Neural cell (in vitro differentiated cells): ENCODE measurements around the gene TMEM94. TPM values are rescaled to one million over a fixed set of nuclear protein-coding genes. Genes with fewer than 3 reads are reported as not detected.
A peak's percentile ranks its signal among the peaks of the same experiment; 100 is the strongest.

Experiments
- H2AFZ ChIP-seq: fragments of 200-600, 300-800 bp; sonication (generic), shearing (Covaris generic); 2 replicates; pipeline ENCODE4 v1.6.0; 2014; ENCODE audit warnings: low read depth, mild to moderate bottlenecking, antibody characterized with exemption, low read length, moderate library complexity
- H3F3A ChIP-seq: fragments of 200-600 bp; shearing (Covaris generic); 2 replicates; pipeline ENCODE4 v1.6.1; 2016; ENCODE audit warnings: mild to moderate bottlenecking, moderate library complexity, mixed read lengths, antibody characterized with exemption, low read length; ENCODE audit not compliant: insufficient read depth, poor library complexity, severe bottlenecking
- H3K27ac ChIP-seq: fragments of 200-600, 300-800 bp; sonication (generic), shearing (Covaris generic); 2 replicates; pipeline ENCODE4 v1.5.1; 2014; ENCODE audit warnings: mild to moderate bottlenecking, low read length, moderate library complexity
- H3K27me3 ChIP-seq: fragments of 300-800, 200-600 bp; sonication (generic), shearing (Covaris generic); 2 replicates; pipeline ENCODE4 v1.6.0; 2014; ENCODE audit warnings: mild to moderate bottlenecking, low read depth, low read length, moderate library complexity; ENCODE audit not compliant: insufficient read depth
- H3K36me3 ChIP-seq: fragments of 300-800, 200-600 bp; sonication (generic), shearing (Covaris generic); 2 replicates; pipeline ENCODE4 v1.5.1; 2014; ENCODE audit warnings: mild to moderate bottlenecking, antibody characterized with exemption, low read length, moderate library complexity; ENCODE audit not compliant: insufficient read depth
- H3K4me2 ChIP-seq: fragments of 300-800, 200-600 bp; sonication (generic), shearing (Covaris generic); 2 replicates; pipeline ENCODE4 v1.6.0; 2014; ENCODE audit warnings: mild to moderate bottlenecking, low read length
- H3K4me3 ChIP-seq: fragments of 300-800, 200-600 bp; sonication (generic), shearing (Covaris generic); 2 replicates; pipeline ENCODE4 v1.5.1; 2014; ENCODE audit warnings: mild to moderate bottlenecking, low read length, moderate library complexity
- H3K79me2 ChIP-seq: fragments of 200-600 bp; shearing (Covaris generic); replicated peaks from 2 replicates; pipeline ENCODE4 v1.6.0; 2014; ENCODE audit warnings: mild to moderate bottlenecking, low read length, moderate library complexity; ENCODE audit not compliant: insufficient read depth
- H3K9ac ChIP-seq: fragments of 300-800, 200-600 bp; sonication (generic), shearing (Covaris generic); 2 replicates; pipeline ENCODE4 v1.6.1; 2016; ENCODE audit warnings: mild to moderate bottlenecking, low read length, mixed read lengths
- H3K9me2 ChIP-seq: fragments of 200-600 bp; shearing (Covaris generic); 2 replicates; pipeline ENCODE4 v1.6.1; 2016; ENCODE audit warnings: mild to moderate bottlenecking, low read length, mixed read lengths; ENCODE audit not compliant: insufficient read depth
- H3K9me3 ChIP-seq: fragments of 200-600, 300-800 bp; sonication (generic), shearing (Covaris generic); 2 replicates; pipeline ENCODE4 v1.6.1; 2016; ENCODE audit warnings: mild to moderate bottlenecking, mixed run types, low read length, moderate library complexity, mixed read lengths
- H4K20me1 ChIP-seq: fragments of 200-600 bp; shearing (Covaris generic); 2 replicates; pipeline ENCODE4 v1.6.1; 2016; ENCODE audit warnings: mild to moderate bottlenecking, mixed run types; ENCODE audit not compliant: insufficient read depth
- EP300 ChIP-seq: fragments of 450-650 bp; conservative IDR thresholded peaks from 2 replicates; pipeline ENCODE4 v1.6.1; 2014; ENCODE audit warnings: antibody characterized with exemption, mild to moderate bottlenecking, moderate library complexity; ENCODE audit not compliant: poor library complexity, severe bottlenecking
- RAD21 ChIP-seq: fragments of 450-650 bp; conservative IDR thresholded peaks from 2 replicates; pipeline ENCODE4 v1.6.1; 2014; ENCODE audit warnings: antibody characterized with exemption, mild to moderate bottlenecking, moderate library complexity
- SMC3 ChIP-seq: fragments of 450-650 bp; conservative IDR thresholded peaks from 2 replicates; pipeline ENCODE4 v1.6.1; 2014; ENCODE audit warnings: antibody characterized with exemption, mild to moderate bottlenecking, moderate library complexity; ENCODE audit not compliant: poor library complexity
- TAF1 ChIP-seq: IDR thresholded peaks from 2 replicates; pipeline ENCODE4 v1.6.1; 2012; ENCODE audit warnings: low read depth
- polyA plus RNA-seq: library from polyadenylated mRNA; depleted of rRNA; stranded (reverse); fragments of >200 nt; gene quantifications from 2 replicates; pipeline ENCODE4 v1.2.3, GENCODE V29; 2014
- TF ChIP-seq, protein P1 (sequence below): fragments of 450-650 bp; IDR thresholded peaks from 2 replicates; pipeline ENCODE4 v1.5.1; 2014; ENCODE audit warnings: antibody characterized with exemption, mild to moderate bottlenecking, moderate library complexity; ENCODE audit not compliant: poor library complexity, severe bottlenecking
- TF ChIP-seq, protein P2 (sequence below): IDR thresholded peaks from 2 replicates; pipeline ENCODE4 v1.6.1; 2012; ENCODE audit warnings: borderline replicate concordance

The TMEM94 gene
- polyA plus RNA-seq, 1 donor from 2014 or later, result 37.0 TPM

DNA sequence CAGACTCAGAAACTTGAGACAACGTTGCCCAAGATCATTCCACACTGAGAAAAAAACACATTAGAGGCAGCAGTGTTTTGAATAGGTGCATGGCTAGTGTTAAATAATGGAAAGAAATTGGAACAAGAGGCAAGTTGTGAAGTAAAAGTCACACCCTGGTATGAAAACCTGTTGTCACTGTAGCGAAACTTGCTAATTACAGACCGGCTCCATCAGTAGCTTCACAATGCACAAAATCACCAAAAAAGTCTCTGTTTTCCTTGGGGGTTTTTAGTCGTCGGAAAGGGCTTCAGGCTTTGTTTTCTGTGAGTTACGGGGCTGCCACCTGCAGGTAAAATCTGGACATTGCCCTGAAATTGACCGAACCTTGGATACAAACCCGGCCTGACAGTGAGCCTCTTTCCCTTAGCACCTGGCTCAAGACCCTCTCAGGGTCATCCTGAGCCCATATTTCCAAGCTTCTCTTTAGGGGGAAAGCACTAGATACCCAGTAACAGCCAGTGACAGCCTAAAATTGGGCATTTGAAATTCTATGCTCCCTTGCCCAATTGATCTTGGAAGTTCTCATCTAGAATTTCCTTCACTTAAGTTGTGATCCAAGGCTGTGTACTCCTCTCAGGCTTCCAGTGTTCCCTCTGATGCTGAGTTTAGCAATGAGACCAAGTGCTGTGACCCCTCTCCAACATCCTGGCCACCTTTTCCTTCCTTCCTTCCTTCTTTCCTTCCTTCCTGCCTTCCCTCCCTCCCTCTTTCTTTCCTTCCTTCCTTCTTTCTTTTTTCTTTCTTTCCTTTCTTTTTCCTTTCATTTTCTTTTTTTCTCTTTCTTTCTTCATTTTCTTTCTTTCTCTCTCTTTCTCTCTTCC is 43.7 kb upstream of the TMEM94 start:
- Histone ChIP-seq H4K20me1 (no peaks in the 10 kb centered on the region), H3K36me3 (no peaks in the 10 kb centered on the region), H3K4me2 (no peak overlapping the region), H3F3A (no peaks in the 10 kb centered on the region), H3K27ac (no peak overlapping the region), H3K79me2 (no peaks in the 10 kb centered on the region), H3K9me3 (no peaks in the 10 kb centered on the region), H3K9ac (peak overlapping the region; percentile 16), H3K4me3 (no peak overlapping the region), H3K27me3 (peaks cover 8% of the 10 kb centered on the region), H3K9me2 (no peaks in the 10 kb centered on the region), H2AFZ (no peak overlapping the region)
- TF ChIP-seq, protein P1, sequence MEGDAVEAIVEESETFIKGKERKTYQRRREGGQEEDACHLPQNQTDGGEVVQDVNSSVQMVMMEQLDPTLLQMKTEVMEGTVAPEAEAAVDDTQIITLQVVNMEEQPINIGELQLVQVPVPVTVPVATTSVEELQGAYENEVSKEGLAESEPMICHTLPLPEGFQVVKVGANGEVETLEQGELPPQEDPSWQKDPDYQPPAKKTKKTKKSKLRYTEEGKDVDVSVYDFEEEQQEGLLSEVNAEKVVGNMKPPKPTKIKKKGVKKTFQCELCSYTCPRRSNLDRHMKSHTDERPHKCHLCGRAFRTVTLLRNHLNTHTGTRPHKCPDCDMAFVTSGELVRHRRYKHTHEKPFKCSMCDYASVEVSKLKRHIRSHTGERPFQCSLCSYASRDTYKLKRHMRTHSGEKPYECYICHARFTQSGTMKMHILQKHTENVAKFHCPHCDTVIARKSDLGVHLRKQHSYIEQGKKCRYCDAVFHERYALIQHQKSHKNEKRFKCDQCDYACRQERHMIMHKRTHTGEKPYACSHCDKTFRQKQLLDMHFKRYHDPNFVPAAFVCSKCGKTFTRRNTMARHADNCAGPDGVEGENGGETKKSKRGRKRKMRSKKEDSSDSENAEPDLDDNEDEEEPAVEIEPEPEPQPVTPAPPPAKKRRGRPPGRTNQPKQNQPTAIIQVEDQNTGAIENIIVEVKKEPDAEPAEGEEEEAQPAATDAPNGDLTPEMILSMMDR, result peak; percentile 91
- TF ChIP-seq RAD21 (peak; percentile 92), SMC3 (peak; percentile 84)
- TF ChIP-seq, protein P2, sequence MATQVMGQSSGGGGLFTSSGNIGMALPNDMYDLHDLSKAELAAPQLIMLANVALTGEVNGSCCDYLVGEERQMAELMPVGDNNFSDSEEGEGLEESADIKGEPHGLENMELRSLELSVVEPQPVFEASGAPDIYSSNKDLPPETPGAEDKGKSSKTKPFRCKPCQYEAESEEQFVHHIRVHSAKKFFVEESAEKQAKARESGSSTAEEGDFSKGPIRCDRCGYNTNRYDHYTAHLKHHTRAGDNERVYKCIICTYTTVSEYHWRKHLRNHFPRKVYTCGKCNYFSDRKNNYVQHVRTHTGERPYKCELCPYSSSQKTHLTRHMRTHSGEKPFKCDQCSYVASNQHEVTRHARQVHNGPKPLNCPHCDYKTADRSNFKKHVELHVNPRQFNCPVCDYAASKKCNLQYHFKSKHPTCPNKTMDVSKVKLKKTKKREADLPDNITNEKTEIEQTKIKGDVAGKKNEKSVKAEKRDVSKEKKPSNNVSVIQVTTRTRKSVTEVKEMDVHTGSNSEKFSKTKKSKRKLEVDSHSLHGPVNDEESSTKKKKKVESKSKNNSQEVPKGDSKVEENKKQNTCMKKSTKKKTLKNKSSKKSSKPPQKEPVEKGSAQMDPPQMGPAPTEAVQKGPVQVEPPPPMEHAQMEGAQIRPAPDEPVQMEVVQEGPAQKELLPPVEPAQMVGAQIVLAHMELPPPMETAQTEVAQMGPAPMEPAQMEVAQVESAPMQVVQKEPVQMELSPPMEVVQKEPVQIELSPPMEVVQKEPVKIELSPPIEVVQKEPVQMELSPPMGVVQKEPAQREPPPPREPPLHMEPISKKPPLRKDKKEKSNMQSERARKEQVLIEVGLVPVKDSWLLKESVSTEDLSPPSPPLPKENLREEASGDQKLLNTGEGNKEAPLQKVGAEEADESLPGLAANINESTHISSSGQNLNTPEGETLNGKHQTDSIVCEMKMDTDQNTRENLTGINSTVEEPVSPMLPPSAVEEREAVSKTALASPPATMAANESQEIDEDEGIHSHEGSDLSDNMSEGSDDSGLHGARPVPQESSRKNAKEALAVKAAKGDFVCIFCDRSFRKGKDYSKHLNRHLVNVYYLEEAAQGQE, result no peak

DNA sequence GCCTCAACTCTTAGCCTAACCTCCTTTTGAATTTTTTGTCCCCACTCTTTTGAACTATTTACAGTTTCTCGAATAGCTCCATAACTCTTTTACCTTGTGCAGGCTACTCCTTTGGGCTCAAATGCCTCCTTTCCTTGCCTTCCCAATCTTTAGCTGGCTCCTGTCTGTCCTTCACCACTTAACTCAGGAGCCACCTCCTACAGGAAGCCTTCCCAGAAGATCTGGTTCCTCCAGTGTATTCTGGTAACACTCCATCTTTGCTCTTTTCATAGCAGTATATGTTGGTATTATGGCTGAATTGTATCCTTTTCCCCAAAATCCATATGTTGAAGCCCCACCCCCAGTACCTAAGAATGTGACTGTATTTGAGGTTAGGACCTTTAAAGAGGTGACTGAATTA is 41.9 kb upstream of the TMEM94 start:
- no peak overlapping the region for H3K4me3 ChIP-seq
- H3K27ac ChIP-seq, result no peak overlapping the region
- H3K9me2 ChIP-seq, result no peaks in the 10 kb centered on the region
- H3K4me2 ChIP-seq, result no peak overlapping the region
- peaks cover 8% of the 10 kb centered on the region for H3K27me3 ChIP-seq
- TF ChIP-seq TAF1 (no peak), EP300 (no peak), RAD21 (no peak)
- TF ChIP-seq, protein P1, result no peak
- no peaks in the 10 kb centered on the region for H3K36me3 ChIP-seq
- no peaks in the 10 kb centered on the region for H4K20me1 ChIP-seq
- no peaks in the 10 kb centered on the region for H3K9me3 ChIP-seq
- H3K9ac ChIP-seq, result no peak overlapping the region
- no peaks in the 10 kb centered on the region for H3K79me2 ChIP-seq
- H3F3A ChIP-seq, result no peaks in the 10 kb centered on the region
- no peak overlapping the region for H2AFZ ChIP-seq
